HepG2 (cell line): ENCODE measurements around the gene HECTD4. TPM values are rescaled to one million over a fixed set of nuclear protein-coding genes. Genes with fewer than 3 reads are reported as not detected.
A peak's percentile ranks its signal among the peaks of the same experiment; 100 is the strongest.

ENCODE experiments used
- KDM3A ChIP-seq: IDR thresholded peaks from 2 replicates; pipeline ENCODE4 v1.6.1; 2018; ENCODE audit warnings: low read depth, missing compliant biosample characterization
- MED1 ChIP-seq: sonication (generic); formaldehyde crosslinking; IDR thresholded peaks from 2 replicates; pipeline ENCODE4 v1.4.0; 2020; ENCODE audit warnings: missing genetic modification reagents
- NPAS2 ChIP-seq: sonication (generic); formaldehyde crosslinking; IDR thresholded peaks from 2 replicates; pipeline ENCODE4 v1.8.0; 2022; ENCODE audit warnings: mild to moderate bottlenecking, missing genetic modification reagents, borderline replicate concordance
- STAG1 ChIP-seq: sonication (generic); formaldehyde crosslinking; IDR thresholded peaks from 2 replicates; pipeline ENCODE4 v1.4.0; 2020; ENCODE audit warnings: missing genetic modification reagents
- TSC22D2 ChIP-seq: sonication (generic); formaldehyde crosslinking; IDR thresholded peaks from 2 replicates; pipeline ENCODE4 v1.5.1; 2020; ENCODE audit warnings: missing genetic modification reagents, mild to moderate bottlenecking, borderline replicate concordance
- YEATS4 ChIP-seq: sonication (generic); formaldehyde crosslinking; IDR thresholded peaks from 2 replicates; pipeline ENCODE4 v1.4.0; 2020; ENCODE audit warnings: missing genetic modification reagents, borderline replicate concordance
- ZNF256 ChIP-seq: sonication (generic); formaldehyde crosslinking; conservative IDR thresholded peaks from 2 replicates; pipeline ENCODE4 v1.4.0; 2020; ENCODE audit warnings: missing genetic modification reagents
- ZNF260 ChIP-seq: sonication (generic); formaldehyde crosslinking; IDR thresholded peaks from 2 replicates; pipeline ENCODE4 v1.4.0; 2020; ENCODE audit warnings: missing genetic modification reagents, low read depth, mild to moderate bottlenecking, borderline replicate concordance
- ZNF263 ChIP-seq: sonication (generic); formaldehyde crosslinking; IDR thresholded peaks from 2 replicates; pipeline ENCODE4 v1.4.0; 2020; ENCODE audit warnings: missing genetic modification reagents
- ZNF331 ChIP-seq: sonication (generic); formaldehyde crosslinking; IDR thresholded peaks from 2 replicates; pipeline ENCODE4 v1.4.0; 2020; ENCODE audit warnings: missing genetic modification reagents
- ZNF83 ChIP-seq: sonication (generic); formaldehyde crosslinking; IDR thresholded peaks from 2 replicates; pipeline ENCODE4 v1.4.0; 2020; ENCODE audit warnings: missing genetic modification reagents, mild to moderate bottlenecking, borderline replicate concordance
- polyA plus RNA-seq, 8 experiments: library from polyadenylated mRNA; depleted of rRNA in 3 of 8; stranded (reverse) in 7 of 8; unstranded in 1 of 8; fragments of >200 nt; fragmentation: Illumina TruSeq in 4 of 8; extraction: Trizol in 4 of 8; gene quantifications; 2 replicates each; pipeline versions ENCODE4 v1.2.1 to v1.2.3, GENCODE V29; 2011 to 2016; ENCODE audit warnings: low read depth in 4 of 8, missing spikeins in 1 of 8, mixed read lengths in 1 of 8; ENCODE audit not compliant: insufficient read depth in 1 of 8
- total RNA-seq, 5 experiments: library from RNA; depleted of rRNA; stranded (reverse); fragments of >200 nt; fragmentation: Illumina TruSeq; extraction: Trizol; gene quantifications; 2 replicates each; pipeline ENCODE4 v1.2.3, GENCODE V29; 2016; ENCODE audit warnings: low read depth in 1 of 5
- TF ChIP-seq, protein P1 (sequence below): sonication (generic); formaldehyde crosslinking; IDR thresholded peaks from 2 replicates; pipeline ENCODE4 v1.4.0; 2020; ENCODE audit warnings: missing genetic modification reagents
- TF ChIP-seq, protein P2 (sequence below), 2 experiments: sonication (generic) in 1 of 2; formaldehyde crosslinking in 1 of 2; IDR thresholded peaks; 2 replicates each; pipeline versions ENCODE4 v1.6.1 to v1.9.0; 2014 to 2022; ENCODE audit warnings: antibody characterized with exemption in 1 of 2, borderline replicate concordance in 1 of 2, inconsistent platforms in 1 of 2, low read depth in 1 of 2, missing genetic modification reagents in 1 of 2
- TF ChIP-seq, protein P3 (sequence below): sonication (generic); formaldehyde crosslinking; IDR thresholded peaks from 2 replicates; pipeline ENCODE4 v1.4.0; 2020; ENCODE audit warnings: missing genetic modification reagents
- TF ChIP-seq, protein P4 (sequence below): sonication (generic); formaldehyde crosslinking; IDR thresholded peaks from 2 replicates; pipeline ENCODE4 v1.8.1; 2023; ENCODE audit warnings: mild to moderate bottlenecking, inconsistent platforms, moderate library complexity, missing genetic modification reagents, borderline replicate concordance

HECTD4 gene
- total and polyA plus RNA-seq, 2 of the 13 experiments (the other 11 are each of a cell fraction or from before 2014, with no cell fraction given), result 9.0 to 11.4 TPM

DNA sequence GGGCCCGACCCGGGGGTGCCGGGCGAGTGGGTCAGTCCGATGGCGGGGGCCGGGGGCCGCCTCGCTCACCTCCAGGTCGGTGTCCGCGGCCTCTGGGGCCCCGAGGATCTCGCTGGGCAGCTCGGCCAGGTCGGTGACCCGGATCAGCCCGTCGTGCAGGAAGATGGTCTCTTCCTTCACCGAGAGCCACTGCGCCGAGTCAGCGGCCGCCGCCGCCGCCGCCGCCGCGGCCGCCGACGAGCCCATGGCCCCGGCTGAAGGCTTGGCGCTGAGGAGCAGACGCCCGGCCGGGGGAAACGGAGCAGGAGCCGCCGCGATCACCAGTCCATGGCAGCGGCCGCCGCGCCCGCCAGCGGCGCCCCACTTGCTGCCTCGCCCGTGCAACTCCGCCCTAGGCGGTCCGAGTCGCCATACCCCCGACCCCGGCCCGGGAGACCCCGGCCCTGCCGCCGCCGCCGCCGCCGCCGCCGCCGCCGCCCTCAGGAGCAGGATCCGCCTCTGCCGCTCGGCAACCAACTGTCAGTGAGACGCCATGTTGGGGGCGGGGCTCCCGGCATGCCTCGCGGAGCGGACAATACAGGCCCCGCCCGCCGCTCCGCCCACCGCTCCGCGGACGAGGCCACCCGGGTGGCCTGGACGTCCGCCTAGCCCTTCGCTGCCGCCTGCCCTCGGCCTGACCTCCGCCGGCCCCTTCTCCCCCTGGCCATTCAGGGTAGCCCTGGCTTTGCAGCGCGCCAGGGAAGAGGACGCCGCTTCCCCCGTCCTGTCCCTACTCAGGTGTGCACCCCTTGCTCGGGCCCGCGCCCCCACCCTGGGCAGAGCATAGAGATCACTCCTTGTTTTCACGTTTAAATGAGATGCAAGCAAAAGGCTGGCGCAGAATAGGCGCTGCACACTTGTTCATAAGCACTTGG is at the start of gene HECTD4 (continued):
- TF ChIP-seq, protein P1, sequence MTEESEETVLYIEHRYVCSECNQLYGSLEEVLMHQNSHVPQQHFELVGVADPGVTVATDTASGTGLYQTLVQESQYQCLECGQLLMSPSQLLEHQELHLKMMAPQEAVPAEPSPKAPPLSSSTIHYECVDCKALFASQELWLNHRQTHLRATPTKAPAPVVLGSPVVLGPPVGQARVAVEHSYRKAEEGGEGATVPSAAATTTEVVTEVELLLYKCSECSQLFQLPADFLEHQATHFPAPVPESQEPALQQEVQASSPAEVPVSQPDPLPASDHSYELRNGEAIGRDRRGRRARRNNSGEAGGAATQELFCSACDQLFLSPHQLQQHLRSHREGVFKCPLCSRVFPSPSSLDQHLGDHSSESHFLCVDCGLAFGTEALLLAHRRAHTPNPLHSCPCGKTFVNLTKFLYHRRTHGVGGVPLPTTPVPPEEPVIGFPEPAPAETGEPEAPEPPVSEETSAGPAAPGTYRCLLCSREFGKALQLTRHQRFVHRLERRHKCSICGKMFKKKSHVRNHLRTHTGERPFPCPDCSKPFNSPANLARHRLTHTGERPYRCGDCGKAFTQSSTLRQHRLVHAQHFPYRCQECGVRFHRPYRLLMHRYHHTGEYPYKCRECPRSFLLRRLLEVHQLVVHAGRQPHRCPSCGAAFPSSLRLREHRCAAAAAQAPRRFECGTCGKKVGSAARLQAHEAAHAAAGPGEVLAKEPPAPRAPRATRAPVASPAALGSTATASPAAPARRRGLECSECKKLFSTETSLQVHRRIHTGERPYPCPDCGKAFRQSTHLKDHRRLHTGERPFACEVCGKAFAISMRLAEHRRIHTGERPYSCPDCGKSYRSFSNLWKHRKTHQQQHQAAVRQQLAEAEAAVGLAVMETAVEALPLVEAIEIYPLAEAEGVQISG, result peak; percentile 62; the same call in 1 of the 2 replicates
- TF ChIP-seq ZNF256 (CRISPR knock-in tag), result no peak
- TF ChIP-seq, protein P2, sequence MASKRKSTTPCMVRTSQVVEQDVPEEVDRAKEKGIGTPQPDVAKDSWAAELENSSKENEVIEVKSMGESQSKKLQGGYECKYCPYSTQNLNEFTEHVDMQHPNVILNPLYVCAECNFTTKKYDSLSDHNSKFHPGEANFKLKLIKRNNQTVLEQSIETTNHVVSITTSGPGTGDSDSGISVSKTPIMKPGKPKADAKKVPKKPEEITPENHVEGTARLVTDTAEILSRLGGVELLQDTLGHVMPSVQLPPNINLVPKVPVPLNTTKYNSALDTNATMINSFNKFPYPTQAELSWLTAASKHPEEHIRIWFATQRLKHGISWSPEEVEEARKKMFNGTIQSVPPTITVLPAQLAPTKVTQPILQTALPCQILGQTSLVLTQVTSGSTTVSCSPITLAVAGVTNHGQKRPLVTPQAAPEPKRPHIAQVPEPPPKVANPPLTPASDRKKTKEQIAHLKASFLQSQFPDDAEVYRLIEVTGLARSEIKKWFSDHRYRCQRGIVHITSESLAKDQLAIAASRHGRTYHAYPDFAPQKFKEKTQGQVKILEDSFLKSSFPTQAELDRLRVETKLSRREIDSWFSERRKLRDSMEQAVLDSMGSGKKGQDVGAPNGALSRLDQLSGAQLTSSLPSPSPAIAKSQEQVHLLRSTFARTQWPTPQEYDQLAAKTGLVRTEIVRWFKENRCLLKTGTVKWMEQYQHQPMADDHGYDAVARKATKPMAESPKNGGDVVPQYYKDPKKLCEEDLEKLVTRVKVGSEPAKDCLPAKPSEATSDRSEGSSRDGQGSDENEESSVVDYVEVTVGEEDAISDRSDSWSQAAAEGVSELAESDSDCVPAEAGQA (IDR thresholded peaks at IDR 0.05; ENCODE audit: low read depth), result no peak
- TF ChIP-seq, protein P2 (CRISPR knock-in tag; IDR thresholded peaks at IDR 0.05; ENCODE audit: borderline replicate concordance), result no peak
- TF ChIP-seq, protein P3, sequence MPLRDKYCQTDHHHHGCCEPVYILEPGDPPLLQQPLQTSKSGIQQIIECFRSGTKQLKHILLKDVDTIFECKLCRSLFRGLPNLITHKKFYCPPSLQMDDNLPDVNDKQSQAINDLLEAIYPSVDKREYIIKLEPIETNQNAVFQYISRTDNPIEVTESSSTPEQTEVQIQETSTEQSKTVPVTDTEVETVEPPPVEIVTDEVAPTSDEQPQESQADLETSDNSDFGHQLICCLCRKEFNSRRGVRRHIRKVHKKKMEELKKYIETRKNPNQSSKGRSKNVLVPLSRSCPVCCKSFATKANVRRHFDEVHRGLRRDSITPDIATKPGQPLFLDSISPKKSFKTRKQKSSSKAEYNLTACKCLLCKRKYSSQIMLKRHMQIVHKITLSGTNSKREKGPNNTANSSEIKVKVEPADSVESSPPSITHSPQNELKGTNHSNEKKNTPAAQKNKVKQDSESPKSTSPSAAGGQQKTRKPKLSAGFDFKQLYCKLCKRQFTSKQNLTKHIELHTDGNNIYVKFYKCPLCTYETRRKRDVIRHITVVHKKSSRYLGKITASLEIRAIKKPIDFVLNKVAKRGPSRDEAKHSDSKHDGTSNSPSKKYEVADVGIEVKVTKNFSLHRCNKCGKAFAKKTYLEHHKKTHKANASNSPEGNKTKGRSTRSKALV, result no peak
- TF ChIP-seq TSC22D2, result no peak
- 0 out of 2 replicates have a peak, but pooled peaks have one; percentile 18 for TF ChIP-seq YEATS4 (CRISPR knock-in tag)
- 0 out of 2 replicates have a peak, but pooled peaks have one; percentile 78 for TF ChIP-seq ZNF83 (CRISPR knock-in tag)
- no peak for TF ChIP-seq NPAS2 (CRISPR knock-in tag)
- TF ChIP-seq ZNF331 (CRISPR knock-in tag), result no peak
- TF ChIP-seq, protein P4, sequence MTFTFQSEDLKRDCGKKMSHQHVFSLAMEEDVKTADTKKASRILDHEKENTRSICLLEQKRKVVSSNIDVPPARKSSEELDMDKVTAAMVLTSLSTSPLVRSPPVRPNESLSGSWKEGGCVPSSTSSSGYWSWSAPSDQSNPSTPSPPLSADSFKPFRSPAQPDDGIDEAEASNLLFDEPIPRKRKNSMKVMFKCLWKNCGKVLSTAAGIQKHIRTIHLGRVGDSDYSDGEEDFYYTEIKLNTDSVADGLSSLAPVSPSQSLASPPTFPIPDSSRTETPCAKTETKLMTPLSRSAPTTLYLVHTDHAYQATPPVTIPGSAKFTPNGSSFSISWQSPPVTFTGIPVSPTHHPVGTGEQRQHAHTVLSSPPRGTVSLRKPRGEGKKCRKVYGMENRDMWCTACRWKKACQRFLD (CRISPR knock-in tag), result no peak
- no peak for TF ChIP-seq ZNF263 (CRISPR knock-in tag)
- peak; percentile 22; the same call in 1 of the 2 replicates for TF ChIP-seq MED1 (CRISPR knock-in tag)
- TF ChIP-seq KDM3A (CRISPR knock-in tag), result no peak
- TF ChIP-seq ZNF260 (CRISPR knock-in tag), result no peak
- no peak; the same call in 1 of the 2 replicates for TF ChIP-seq STAG1
